ENCODE data around the gene NEUROD6.

Gene NEUROD6

DNA sequence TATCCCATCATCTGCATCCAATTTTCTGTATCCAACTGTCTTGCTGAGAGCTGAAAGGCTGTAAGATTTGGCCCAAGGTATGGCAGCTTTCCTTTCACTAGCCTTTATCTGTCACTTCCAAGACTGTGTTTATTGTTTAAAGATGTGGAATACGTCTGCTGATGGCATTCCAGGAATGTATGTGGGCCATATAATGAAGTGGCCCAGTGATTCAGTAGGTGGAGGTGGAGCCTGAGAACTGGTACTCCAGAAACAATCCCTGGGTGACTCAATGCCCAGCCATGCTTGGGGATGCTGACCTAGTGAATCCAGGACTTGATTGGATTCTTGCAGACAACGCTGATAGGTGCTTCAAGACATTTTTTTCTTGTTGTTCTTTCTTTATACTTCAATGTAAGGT, 13.5 kb downstream of the NEUROD6 start:
- DNase-seq = no peak

DNA sequence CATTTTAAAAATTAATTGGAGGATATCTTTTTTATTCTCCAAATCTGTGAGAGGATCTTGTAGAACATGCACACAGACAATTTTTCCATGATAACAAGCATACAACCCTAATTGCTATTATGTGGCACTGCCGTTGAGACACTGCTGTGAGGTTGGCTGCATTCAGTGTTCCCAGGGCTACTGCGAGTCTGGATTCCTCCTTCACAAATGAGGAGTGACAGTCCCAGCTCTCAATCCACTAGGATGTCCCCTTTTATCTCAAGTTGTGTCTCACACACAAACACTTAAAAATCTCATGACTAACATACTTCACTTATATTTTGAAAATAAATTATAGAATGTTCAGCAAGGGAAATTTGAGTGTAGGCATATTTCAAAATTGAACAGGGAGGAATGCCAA, 14.1 kb downstream of the NEUROD6 start:
- DNase-seq = no peak

DNA sequence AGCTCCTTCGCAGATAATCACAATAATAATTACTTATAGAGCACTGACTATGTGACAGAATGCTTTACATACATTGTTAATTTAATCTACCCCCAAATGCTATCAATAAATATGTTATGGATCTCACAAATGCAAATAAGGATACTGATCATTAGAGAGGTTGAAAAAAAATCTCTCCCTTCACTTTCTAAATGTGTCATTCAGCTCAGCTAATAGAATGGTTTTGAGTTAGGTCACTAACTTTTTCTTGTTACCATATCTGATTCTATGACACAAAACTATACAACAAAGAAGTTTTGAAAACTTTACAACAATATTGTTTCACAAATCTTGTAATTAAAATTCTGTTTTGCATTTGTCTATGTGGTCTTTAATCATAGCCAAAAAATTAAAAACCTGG, 17.4 kb downstream of the NEUROD6 start:
- DNase-seq = no peak

- no peak for DNase-seq
These were observed 19.9 kb downstream of the NEUROD6 start for GRCh38 chr7:31320675-31321074.

GRCh38 chr7:31318313-31318712, 22.2 kb downstream of the NEUROD6 start:
- no peak for DNase-seq

DNA sequence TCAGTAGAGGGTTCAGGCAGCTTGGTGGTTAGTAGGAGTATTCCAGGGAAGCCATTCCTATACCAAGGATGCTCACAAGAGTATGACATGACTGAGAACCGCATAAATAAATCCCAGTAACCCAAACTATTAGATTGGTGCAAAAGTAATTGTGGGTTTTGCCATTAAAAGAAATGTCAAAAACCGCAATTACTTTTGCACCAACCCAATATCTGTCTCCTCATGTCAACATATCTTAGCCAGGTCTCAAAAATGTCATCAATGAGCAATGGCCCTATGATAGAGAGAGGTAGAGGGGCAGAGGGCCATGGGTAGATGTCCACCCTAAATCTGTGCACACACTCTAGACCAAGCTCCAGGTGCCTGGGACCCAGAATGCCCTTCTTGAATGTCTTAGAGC, 23.6 kb downstream of the NEUROD6 start:
- no peak for DNase-seq

DNA sequence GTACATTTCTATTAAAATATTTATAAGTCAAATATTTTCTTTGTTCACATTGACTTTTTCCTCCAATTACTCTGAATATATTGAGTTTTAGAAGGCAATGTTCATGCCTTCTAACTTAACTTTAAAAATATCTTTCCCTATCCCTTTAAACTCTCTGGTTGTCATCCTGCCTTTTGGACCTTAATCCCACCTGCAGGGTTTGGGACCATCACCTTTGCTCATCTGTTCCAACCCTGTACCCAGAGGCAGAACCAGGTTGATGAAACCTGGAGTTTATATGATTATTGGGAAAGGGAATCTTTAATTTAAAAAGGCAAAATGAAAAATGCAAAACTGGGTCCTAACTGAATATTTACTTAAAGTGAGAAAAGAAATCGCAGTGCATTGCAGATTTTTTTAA, 24.8 kb downstream of the NEUROD6 start:
- DNase-seq = no peak

DNA sequence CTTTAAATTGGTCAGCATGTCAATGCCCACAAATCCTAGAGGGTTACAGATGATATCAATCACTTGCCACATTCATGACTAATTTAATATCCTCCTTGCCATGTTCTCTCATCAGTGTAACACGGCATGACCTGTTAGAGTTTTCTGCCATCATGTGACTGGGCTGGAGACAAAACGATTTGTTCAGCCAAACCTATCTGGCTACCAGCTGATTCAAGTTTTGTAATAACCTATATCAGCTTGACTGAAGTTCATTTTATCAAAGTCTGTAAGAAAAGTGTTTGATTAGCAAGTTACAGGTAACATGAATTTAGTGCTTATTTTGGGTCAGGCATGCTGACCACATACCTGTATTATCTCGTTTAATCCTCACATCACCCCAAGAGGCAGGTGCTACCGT, 25.7 kb downstream of the NEUROD6 start:
- DNase-seq = no peak

- no peak for DNase-seq
These were observed 27.6 kb downstream of the NEUROD6 start for GRCh38 chr7:31312889-31313288.

DNA sequence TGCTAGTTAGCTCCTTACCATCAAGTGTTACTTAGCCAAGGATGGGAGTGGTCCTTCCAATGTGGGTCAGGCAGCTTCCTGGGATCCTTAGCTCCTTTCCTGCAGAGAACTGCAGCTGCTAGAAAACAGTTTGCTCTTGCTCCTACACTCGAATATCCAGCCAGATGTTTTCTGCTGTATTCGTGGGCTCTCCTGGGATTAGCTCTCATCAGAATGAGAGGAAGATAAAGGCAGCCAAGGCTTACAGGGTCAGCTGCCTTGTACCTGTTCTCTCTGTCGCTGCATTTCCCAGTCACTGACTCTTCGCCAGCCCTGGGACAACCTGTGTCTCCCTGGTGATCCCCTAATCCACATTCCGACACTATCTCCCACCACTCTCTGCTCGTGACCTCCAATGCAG, 29.0 kb downstream of the NEUROD6 start:
- DNase-seq = no peak

DNA sequence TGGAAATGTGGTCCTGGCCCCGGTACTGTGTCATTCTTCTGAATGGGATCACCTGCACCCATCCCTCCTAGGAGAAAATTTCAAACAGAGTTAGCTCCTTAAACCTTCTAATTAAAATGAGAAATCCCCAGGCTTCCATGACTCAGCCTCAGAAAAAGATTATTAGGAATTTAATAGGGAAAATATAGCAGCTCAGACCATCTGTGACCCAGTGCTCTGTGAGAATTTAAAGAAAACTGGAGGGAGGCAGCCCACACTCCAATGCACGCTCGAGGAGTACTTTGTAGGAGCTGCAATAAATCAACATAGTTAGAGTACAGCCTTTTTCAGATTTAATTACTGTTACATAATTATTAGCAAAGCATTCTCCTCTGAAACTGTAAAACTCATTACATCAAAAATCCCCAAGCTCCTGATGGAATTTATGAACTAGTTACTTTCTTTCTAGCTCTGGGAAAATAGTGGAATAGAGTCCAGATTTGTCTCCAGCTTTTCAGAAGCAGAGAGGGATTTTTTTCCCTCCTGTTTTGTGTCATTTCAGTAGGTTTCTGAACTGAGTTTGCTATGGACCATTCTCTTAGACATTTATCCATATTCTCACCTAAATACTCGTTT, 30.1 kb downstream of the NEUROD6 start:
- DNase-seq = no peak

GRCh38 chr7:31309407-31309806, 31.1 kb downstream of the NEUROD6 start:
- DNase-seq = no peak

DNA sequence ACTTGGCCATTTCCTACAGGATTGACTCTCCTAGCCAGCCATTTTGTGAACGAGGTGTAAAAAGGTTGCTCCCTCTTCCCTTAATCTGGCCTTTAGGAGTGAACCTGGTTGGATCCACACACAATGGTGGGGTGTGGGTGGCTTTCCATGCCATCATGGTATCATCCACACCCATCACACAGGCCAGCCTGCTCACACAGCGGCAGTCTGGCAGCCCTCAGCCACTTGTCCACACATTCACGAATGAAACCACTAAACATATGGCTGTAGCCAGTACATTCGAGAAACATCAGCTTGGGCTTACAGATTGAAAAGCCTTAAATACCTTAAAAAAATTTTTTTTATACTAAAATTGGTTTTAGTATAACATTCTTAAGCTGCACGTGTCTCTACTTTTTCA, 31.9 kb downstream of the NEUROD6 start:
- DNase-seq = no peak

DNA sequence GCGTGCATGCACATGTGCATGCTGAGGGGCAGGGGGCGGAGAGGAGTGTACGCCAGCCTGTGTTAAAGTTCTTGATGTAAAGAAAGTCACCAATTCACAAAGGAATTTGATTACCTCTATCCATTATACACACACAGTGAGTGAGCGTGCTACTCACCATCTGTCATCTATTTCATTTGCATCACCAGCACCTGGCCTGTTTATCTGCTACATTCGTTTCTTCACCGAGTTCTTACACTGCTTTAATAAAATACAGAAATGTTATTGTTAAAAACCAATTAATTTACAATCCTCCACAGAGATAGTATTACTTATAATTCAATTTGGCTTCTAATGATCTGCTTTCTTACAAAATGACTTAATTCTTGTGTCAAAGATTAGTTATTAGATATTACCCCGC, 32.6 kb downstream of the NEUROD6 start:
- no peak for DNase-seq

GRCh38 chr7:31305260-31305659, 35.3 kb downstream of the NEUROD6 start:
- no peak for DNase-seq

DNA sequence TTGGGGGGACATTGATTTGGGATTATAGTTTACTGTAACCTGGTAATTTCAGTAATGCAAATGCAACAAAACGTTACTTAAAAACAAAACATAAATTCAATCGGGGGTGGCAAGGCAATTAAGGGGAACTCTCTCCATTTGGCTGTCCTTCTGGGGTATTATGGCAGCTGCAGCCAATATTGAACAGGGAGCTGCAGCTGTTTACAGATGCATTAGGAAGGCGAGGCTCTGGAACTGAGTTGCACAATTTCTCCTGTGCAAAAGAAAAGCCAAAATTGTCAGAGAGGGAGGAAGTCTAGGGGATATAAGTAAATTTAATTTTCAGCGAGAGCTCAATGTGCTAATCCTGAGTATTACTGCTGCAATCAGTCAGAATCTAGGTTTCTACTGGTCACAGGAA, 36.1 kb downstream of the NEUROD6 start:
- no peak for DNase-seq

DNA sequence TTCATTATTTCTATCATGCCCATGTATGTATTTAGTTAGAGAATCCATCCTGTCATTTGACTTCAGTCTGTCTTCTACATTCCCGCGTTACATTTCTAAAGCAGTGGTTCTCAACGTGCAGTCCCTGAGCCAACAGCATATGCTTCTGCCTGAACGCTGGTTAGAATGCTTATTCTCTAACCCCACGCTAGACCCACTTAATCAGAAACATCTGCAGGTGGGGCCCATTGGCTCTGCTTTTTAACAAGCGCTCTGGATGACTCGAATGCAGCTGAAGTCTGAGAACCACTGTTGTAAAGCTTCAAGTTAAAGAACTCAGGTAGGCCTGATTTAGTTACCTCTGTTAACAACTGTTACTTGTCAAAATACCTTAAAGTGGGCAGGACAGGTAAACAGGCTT, 38.2 kb downstream of the NEUROD6 start:
- DNase-seq = no peak

- DNase-seq = no peak
These were observed 41.2 kb downstream of the NEUROD6 start for GRCh38 chr7:31299336-31299735.

DNA sequence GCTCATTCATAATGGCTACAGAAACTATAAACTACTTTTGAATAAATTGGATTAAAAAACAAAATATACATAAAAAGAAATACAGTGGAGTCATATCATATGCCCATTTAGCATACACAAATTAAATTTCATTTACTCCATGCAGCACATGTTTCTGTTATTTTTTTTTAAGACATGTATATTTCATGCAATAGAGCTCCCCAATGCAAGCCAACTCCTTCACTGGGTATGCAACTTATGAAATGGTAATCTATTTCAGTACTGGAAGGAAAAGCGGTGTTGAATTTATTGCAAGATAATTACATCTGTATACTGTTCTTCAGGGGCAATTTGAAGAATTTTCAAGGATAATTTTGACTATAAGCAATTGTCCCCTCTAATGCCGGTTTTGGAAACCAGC, 49.9 kb downstream of the NEUROD6 start:
- DNase-seq = no peak

Data from SHP77 (cell line).